NCI-H2171 treated with DMSO at 0.1 percent for 48 hours (cell line): ENCODE results near the gene TOP3B.
A peak's percentile ranks its signal among the peaks of the same experiment; 100 is the strongest.
"Not testable (repeated sequence)": the region's sequence is repeated elsewhere in the genome, so short reads cannot be mapped to it uniquely, and the experiment has no call there.

ENCODE experiments used
- DNase-seq: peaks from one replicate; lab custom pipeline; 2025; lab: John Stamatoyannopoulos, UW

TOP3B gene

GRCh38 chr22:21945453-21946261, 36.9 kb downstream of the TOP3B start:
- no peak for DNase-seq

DNA sequence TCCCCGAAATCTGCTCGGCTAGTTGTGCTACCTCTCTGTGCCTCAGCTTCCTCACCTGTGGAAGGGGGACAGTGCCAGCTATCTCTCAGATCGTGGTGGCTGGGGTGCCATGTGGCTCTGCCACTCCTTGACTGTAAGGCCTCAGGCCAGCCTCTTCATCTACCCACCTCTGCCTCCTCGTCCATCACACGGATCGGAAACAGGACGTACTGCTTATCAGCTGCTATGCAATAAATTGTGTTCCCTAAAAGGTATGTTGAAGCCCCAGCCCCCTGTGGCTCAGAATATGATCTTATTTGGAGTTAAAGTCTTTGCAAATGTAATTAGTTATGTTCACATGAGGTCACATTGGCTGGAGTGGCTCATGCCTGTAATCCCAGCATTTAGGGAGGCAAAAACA, 37.7 kb downstream of the TOP3B start:
- DNase-seq, result no peak

- no peak for DNase-seq
Observed at GRCh38 chr22:21943571-21944448, 38.8 kb downstream of the TOP3B start.

DNA sequence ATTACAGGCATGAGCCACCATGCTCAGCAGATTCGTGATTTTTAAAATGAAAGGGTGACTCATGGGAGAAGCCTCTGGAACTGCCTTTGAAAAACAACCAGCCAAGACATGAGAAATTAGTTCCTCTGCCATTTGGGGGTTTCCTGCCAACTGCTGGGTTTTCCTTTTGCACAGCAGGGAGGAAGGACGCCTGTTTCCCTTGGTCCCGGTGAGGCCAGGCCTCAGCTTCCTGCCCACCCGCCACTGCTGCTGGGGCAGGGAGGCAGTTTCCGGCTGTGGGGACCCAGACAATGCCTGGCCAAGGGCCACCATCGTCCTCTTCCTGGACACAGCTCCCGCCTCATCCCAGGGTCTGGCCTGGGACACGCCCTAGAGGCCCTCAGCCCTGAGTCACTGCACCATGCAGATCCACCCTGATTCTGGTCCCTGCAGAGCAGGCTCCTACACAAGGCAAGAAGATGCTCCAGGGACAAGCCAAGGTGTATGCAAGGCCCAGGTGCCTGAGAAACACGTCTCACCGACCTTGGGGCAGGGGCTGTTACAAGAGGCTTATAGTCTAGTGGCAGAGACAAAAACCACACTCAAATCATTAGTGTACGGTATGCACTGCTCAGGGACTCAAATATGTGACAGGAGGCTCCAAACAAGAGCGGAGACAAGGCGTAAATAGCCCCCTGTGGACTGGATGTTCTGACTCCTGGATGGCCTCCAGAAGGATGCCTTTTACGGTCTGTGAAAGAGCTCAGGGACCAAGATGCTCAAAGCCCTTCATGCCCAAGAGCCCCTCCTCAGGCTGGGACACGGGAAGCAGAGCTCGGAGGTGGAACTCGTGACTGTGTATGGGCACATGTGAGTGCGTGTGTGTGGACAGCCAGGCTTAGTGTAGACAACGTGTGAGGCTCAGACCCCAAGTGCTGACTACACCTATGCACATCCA, 39.9 kb downstream of the TOP3B start:
- peak; percentile 52 for DNase-seq

GRCh38 chr22:21941921-21942320, 40.7 kb downstream of the TOP3B start:
- DNase-seq, result no peak

DNA sequence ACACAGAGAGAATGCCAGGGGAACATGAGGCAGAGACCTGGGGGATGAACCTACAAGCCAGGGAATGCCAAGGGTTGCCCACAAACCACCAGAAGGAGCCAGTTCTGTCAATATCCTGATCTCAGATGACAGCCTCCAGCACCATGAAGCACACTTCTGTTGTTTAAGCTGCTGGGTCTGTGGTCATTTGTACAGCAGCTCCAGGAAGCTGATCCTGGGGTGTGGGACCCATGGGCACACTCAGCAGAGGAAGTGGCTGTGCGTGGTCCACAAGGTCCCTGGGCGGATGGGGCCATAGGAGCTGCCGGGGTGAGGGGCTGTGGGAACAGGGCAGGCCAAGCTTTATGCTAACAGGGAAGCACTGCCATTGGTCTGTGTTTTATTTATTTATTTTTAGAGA, 42.1 kb downstream of the TOP3B start:
- DNase-seq, result no peak

DNA sequence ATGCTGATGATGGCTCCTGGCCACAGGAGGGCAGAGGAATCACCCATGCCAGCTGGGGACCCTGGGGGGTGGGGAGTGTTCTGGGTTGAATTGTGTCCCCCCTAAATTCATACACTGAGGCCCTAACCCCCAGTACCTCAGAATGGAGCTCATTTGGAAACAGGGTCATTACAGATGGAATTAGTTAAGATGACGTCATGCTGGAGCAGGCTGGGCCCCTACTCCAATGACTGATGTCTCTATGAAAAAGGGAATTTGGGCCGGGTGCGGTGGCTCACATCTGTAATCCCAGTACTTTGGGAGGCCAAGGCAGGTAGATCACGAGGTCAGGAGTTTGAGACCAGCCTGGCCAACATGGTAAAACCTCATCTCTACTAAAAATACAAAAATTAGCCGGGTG, 42.7 kb downstream of the TOP3B start:
- not testable (repeated sequence) for DNase-seq

DNA sequence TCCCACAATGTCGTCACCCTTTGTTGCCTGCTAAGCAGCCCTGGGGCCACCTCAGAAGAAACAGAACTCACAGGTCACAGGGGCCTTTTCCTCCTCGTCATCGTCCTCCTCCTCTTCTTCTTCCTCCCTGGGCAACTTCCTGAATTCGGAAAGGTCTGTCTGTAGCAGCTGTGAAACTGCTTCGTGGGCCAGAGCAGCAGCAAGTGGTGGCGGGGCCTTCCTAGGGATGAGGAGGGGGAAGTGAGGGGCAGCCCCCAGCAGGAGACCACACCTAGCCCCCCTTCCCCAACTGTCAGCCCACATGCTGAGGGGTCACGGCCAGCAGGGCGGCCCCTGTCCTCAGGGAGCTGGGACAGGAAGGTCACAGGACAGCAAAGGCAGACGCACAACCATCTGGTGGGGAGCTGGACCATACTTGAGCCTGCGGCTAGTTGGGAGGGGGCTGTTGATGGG, 43.1 kb downstream of the TOP3B start:
- no peak for DNase-seq

- DNase-seq, result no peak
Observed at GRCh38 chr22:21938906-21939305, 43.7 kb downstream of the TOP3B start.

DNA sequence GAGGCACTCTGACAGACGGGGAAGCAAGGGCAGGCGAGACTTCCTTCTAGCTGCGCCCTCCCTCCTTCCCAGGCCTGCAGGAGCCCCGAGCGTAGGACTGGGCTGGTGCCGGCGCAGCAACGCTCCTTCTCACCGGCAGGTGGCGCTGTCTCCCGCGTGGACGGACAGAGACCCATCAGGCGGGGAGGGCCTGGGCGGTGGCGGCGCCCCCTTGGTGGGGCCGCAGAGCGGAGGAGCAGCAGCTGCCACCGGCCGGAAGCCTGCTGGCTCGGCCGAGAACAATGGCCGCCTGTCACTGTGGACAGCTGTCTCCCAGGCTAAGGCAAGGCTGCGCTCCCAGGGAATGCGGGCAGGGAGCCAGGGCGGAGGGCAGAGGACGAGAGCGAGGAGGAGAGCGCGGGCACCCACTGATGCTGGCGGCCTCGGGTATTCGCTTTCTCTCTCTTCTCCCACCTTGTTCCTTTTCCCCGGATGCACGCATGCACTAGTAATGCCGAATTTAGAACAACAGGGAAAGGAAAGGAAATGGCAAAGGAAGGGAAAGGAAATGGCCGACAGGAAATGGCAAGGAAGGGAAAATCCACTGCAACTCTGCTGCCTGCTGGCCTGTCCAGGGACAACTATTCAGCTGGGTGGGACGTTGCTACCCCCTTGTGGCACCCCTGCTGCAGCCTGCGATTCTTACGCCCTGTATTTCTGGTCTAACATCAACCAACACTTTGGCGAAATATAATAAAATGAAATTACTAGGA, 44.3 kb downstream of the TOP3B start:
- peak; percentile 94 for DNase-seq

GRCh38 chr22:21937821-21938070, 44.8 kb downstream of the TOP3B start:
- DNase-seq, result no peak

DNA sequence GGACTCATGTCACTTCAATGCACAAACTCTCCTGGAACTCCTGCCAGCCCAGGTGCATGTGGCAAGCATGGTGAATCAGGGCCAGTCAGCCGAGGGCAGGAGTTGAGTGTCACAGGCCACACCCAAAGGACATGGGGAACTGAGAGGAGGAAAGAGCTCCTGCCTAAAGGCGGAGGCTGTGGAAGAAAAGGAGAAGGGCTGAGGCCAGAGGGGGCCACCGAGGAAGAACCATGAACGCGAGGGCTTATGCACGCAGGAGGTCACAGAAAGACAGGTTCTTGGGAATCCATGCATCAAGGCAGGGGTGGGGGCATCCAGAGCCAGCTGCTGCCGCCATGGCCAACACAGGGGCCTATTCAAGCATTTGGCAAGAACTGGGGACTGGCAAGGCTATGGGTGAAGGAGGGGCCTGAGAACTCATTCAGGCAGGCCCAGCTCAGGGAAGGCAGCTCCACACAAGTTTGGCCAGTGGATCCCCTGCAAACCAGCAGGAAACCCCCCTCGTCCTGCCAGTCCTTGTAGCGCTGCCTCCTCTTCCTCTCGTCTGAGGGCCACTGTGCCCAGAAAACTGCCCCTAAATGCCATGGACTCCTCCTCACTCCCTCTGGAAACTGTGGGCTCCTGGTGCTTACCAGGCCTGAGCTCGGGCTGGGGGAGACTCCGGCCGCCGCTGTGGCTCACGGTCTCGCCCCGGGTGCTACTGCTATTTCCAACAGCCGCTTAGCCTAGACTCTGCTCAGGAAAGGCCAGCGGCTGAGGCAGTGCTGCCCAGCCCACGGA, 45.4 kb downstream of the TOP3B start:
- DNase-seq, result no peak

DNA sequence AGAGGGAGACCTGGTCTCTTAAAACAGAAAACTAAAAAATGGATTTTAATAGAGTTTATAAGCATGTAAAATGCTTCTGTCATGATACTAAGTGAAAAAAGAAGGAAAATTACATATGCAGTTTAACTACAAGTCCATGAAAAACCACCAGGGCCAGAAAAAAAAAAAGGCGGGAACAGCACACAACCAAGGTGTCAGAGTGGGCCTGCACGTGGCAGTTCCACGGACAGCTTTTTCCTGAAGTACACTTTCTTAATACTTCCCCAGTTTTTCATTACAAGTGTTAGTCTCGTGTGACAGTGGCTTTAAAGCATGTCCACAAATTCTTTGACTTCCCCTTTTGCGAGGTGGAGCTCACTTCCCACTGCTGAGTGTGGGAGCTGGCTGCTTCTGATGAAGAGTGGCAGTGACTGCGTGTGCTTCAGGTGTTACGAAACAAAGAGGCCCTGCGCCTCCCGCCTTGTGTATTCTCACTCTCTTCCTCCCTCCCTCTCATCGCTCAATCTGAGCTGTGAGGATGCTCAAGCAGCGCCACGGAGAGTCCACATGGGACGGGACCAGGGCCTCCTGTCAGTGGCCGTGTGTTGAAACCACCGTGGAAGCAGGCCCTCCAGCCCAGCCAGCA, 46.3 kb downstream of the TOP3B start:
- DNase-seq, result no peak

DNA sequence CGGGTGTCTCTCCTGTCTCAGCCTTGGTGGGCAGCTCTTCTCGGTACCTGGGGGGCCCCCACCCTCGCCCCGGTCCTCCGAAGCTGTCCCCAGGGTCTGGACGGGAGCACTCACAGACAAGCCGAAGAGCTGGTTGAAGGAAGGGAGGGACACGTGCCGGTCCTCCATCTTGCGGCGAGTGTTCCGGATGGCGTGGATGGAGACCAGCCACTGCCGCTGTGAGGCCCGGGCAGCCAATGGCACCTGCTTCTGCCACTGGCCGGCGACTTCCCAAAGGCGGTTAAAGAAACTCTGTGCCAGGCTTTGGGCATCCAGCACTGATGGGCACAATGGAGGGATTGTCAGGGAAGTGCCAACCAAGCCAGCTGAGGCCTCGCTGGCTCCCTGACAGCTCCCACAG, 48.7 kb downstream of the TOP3B start:
- DNase-seq, result no peak

DNA sequence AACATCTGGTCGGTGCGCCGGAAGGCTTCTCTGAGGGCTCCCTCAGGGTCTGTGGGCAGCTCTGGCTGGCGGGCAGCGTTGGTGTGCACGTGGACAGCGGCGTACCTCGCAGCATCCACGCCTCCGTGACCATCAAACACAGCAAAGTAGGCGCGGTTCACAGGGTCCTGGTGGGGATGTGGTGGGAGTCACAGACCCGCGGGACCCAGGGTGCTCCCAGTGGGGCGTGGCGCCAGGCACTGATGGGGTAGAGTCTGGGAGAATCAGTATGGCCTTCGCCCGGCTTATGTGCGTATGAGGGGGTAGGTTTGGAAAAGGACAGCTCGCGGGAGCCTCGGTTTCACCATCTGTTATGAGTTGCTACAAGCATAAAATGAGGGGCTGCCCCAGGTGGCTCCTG, 49.2 kb downstream of the TOP3B start:
- no peak for DNase-seq

GRCh38 chr22:21932347-21932746, 50.2 kb downstream of the TOP3B start:
- no peak for DNase-seq

- no peak for DNase-seq
Observed at GRCh38 chr22:21931056-21931455, 51.5 kb downstream of the TOP3B start.

GRCh38 chr22:21929253-21929652, 53.3 kb downstream of the TOP3B start:
- peak; percentile 67 for DNase-seq

DNA sequence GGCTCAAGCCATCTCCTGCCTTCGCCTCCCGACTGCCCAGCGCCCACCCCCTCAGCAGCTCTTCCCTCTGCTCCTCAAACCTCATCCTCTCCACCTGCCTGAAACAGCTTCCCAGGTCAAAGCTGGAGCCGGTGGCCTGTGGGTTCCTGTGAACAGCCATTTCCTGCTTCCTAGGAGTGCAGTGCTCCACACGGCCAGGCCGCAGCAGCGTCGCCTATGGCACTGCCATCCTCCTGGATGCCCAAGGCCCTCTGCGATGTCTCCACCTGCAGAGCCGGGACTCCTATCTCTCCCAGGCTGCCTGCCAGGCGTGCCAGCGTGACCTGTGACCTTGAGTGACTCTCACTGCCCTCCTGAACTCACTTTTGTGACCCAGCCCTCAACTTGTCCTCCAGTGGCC, 54.5 kb downstream of the TOP3B start:
- no peak for DNase-seq

GRCh38 chr22:21927174-21927823, 55.3 kb downstream of the TOP3B start:
- peak; percentile 42 for DNase-seq
